ENCODE data around the gene ERRFI1.
A peak's percentile ranks its signal among the peaks of the same experiment; 100 is the strongest.

The ERRFI1 gene

GRCh38 chr1:8031176-8031785, 5.2 kb upstream of the ERRFI1 start:
- no peak overlapping the region for H3K4me3 ChIP-seq (ENCODE audit: control insufficient read depth, low read depth, low read length)
- DNase-seq (ENCODE audit: low read depth), result peak; percentile 76
- peak; percentile 58 for TF ChIP-seq CTCF (conservative IDR thresholded peaks at IDR 0.05; ENCODE audit: control insufficient read depth, insufficient read depth, low read depth, low read length)

GRCh38 chr1:8028571-8028910, 2.4 kb upstream of the ERRFI1 start:
- TF ChIP-seq CTCF (conservative IDR thresholded peaks at IDR 0.05; ENCODE audit: control insufficient read depth, insufficient read depth, low read depth, low read length), result no peak
- no peak for DNase-seq (ENCODE audit: low read depth)
- no peak overlapping the region for H3K4me3 ChIP-seq (ENCODE audit: control insufficient read depth, low read depth, low read length)

- DNase-seq (ENCODE audit: low read depth), result peak; percentile 94
- no peak for TF ChIP-seq CTCF (conservative IDR thresholded peaks at IDR 0.05; ENCODE audit: control insufficient read depth, insufficient read depth, low read depth, low read length)
- no peak overlapping the region for H3K4me3 ChIP-seq (ENCODE audit: control insufficient read depth, low read depth, low read length)
Observed at GRCh38 chr1:8027748-8028570, 1.9 kb upstream of the ERRFI1 start.

GRCh38 chr1:8026976-8027747, 1.1 kb upstream of the ERRFI1 start:
- no peak for TF ChIP-seq CTCF (conservative IDR thresholded peaks at IDR 0.05; ENCODE audit: control insufficient read depth, insufficient read depth, low read depth, low read length)
- H3K4me3 ChIP-seq (ENCODE audit: control insufficient read depth, low read depth, low read length), result peak overlapping the region; percentile 50
- peak; percentile 64 for DNase-seq (ENCODE audit: low read depth)

GRCh38 chr1:8025671-8026144, 401 bp downstream of the ERRFI1 start:
- peak overlapping the region; percentile 96 for H3K4me3 ChIP-seq (ENCODE audit: control insufficient read depth, low read depth, low read length)
- TF ChIP-seq CTCF (conservative IDR thresholded peaks at IDR 0.05; ENCODE audit: control insufficient read depth, insufficient read depth, low read depth, low read length), result no peak
- DNase-seq (ENCODE audit: low read depth), result no peak

- peak overlapping the region; percentile 96 for H3K4me3 ChIP-seq (ENCODE audit: control insufficient read depth, low read depth, low read length)
- peak; percentile 15 for DNase-seq (ENCODE audit: low read depth)
- TF ChIP-seq CTCF (conservative IDR thresholded peaks at IDR 0.05; ENCODE audit: control insufficient read depth, insufficient read depth, low read depth, low read length), result no peak
Observed at GRCh38 chr1:8025061-8025670, 943 bp downstream of the ERRFI1 start.
